ENCODE results near the gene UBE2R2. TPM values are rescaled to one million over a fixed set of nuclear protein-coding genes. Genes with fewer than 3 reads are reported as not detected.
"Not testable (repeated sequence)": the region's sequence is repeated elsewhere in the genome, so short reads cannot be mapped to it uniquely, and the experiment has no call there.

UBE2R2 gene
- total RNA-seq, 2 donors from 2014 or later = 66.4 to 74.4 TPM

DNA sequence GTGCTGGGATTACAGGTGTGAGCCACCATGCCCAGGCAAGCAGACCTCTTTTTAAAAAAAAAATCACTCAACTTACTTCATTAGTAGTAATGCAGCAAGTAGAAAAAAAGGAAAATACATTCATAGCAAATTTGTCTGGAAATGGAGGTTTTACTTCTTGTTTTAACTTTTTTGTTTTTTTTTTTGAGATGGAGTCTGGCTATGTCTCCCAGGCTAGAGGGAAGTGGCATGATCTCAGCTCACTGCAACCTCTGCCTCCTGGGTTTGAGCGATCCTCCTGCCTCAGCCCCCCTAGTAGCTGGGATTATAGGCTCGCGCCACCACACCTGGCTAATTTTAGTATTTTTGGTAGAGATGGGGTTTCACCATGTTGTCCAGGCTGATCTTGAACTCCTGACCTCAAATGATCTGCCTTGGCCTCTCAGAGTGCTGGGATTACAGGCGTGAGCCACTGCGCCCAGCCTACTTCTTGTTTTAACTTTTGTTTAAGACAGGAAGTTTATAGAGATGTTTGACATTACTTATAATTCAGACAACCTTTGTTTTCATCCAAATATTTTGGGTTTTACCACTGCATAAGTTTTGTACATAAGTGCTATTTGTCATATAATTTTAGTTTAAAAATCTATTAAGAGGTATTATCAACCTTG, 26.5 kb downstream of the UBE2R2 start:
- WGBS, 2 experiments (ENCODE audit: insufficient coverage in 1 of 2, insufficient read length in 1 of 2) = 69 to 95% methylated on average over 3 to 5 of the region's 5 CpGs
- TF ChIP-seq, protein P1, sequence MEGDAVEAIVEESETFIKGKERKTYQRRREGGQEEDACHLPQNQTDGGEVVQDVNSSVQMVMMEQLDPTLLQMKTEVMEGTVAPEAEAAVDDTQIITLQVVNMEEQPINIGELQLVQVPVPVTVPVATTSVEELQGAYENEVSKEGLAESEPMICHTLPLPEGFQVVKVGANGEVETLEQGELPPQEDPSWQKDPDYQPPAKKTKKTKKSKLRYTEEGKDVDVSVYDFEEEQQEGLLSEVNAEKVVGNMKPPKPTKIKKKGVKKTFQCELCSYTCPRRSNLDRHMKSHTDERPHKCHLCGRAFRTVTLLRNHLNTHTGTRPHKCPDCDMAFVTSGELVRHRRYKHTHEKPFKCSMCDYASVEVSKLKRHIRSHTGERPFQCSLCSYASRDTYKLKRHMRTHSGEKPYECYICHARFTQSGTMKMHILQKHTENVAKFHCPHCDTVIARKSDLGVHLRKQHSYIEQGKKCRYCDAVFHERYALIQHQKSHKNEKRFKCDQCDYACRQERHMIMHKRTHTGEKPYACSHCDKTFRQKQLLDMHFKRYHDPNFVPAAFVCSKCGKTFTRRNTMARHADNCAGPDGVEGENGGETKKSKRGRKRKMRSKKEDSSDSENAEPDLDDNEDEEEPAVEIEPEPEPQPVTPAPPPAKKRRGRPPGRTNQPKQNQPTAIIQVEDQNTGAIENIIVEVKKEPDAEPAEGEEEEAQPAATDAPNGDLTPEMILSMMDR (conservative IDR thresholded peaks at IDR 0.05) = no peak
- Histone ChIP-seq H3K9me3 (ENCODE audit: control insufficient read depth, low read length) (no peaks in the 10 kb centered on the region), H3K36me3 (ENCODE audit: control insufficient read depth, insufficient read depth, low read length) (peaks cover 23% of the 10 kb centered on the region), H3K27me3 (ENCODE audit: control insufficient read depth, insufficient read depth, low read length, poor library complexity, severe bottlenecking) (no peaks in the 10 kb centered on the region), H3K9ac (ENCODE audit: extremely low read depth, low read length, poor library complexity, severe bottlenecking) (no peak overlapping the region), H3K4me3 (ENCODE audit: low read length) (no peak overlapping the region), H3K4me1 (ENCODE audit: control insufficient read depth, insufficient read depth, low read length) (no peaks in the 10 kb centered on the region), H3K27ac (ENCODE audit: low read depth, low read length) (no peak overlapping the region)
- H3K4me1 Mint-ChIP-seq = no peaks in the 10 kb centered on the region
- H3K9me3 Mint-ChIP-seq = no peaks in the 10 kb centered on the region
- no peak overlapping the region for H3K27ac Mint-ChIP-seq
- DNase-seq = no peak
- H3K36me3 Mint-ChIP-seq (ENCODE audit: low read depth) = peaks cover 19% of the 10 kb centered on the region
- H3K27me3 Mint-ChIP-seq (ENCODE audit: insufficient read depth) = no peaks in the 10 kb centered on the region
- H3K4me3 Mint-ChIP-seq = no peak overlapping the region

DNA sequence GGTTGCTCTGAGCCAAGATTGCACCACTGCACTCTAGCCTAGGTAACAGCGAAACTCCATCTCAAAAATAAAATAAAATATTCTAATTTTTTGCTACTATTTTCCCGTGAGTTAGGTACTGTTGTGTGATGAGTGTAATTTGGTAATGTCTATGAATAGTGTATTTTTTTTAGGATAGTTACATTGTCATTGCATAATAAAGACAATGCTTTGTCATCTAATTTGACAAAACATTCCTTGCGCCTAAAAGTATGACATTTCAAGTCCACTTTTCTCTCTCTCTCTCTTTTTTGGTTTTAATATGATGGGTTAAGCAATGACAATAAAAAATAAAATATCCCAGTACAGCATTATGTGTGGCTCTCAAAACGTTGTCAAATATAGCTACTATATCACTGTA, 29.3 kb downstream of the UBE2R2 start:
- H3K4me1 ChIP-seq (ENCODE audit: control insufficient read depth, insufficient read depth, low read length) = peaks cover 3% of the 10 kb centered on the region
- WGBS, 2 experiments (ENCODE audit: insufficient coverage in 1 of 2, insufficient read length in 1 of 2) = 88% methylated on average over 3 of the region's 4 CpGs; no CpG with 5 or more reads in 1 of the 2 experiments
- peaks cover 19% of the 10 kb centered on the region for H3K36me3 ChIP-seq (ENCODE audit: control insufficient read depth, insufficient read depth, low read length)
- H3K9me3 ChIP-seq (ENCODE audit: control insufficient read depth, low read length) = no peaks in the 10 kb centered on the region
- no peak for DNase-seq
- Mint-ChIP-seq H3K27ac (no peak overlapping the region), H3K4me3 (no peak overlapping the region), H3K36me3 (ENCODE audit: low read depth) (peaks cover 16% of the 10 kb centered on the region), H3K9me3 (no peaks in the 10 kb centered on the region), H3K27me3 (ENCODE audit: insufficient read depth) (no peaks in the 10 kb centered on the region), H3K4me1 (peaks cover 8% of the 10 kb centered on the region)
- no peak overlapping the region for H3K4me3 ChIP-seq (ENCODE audit: low read length)
- H3K27ac ChIP-seq (ENCODE audit: low read depth, low read length) = no peak overlapping the region
- H3K9ac ChIP-seq (ENCODE audit: extremely low read depth, low read length, poor library complexity, severe bottlenecking) = no peak overlapping the region
- TF ChIP-seq, protein P1 (conservative IDR thresholded peaks at IDR 0.05) = no peak
- no peaks in the 10 kb centered on the region for H3K27me3 ChIP-seq (ENCODE audit: control insufficient read depth, insufficient read depth, low read length, poor library complexity, severe bottlenecking)

DNA sequence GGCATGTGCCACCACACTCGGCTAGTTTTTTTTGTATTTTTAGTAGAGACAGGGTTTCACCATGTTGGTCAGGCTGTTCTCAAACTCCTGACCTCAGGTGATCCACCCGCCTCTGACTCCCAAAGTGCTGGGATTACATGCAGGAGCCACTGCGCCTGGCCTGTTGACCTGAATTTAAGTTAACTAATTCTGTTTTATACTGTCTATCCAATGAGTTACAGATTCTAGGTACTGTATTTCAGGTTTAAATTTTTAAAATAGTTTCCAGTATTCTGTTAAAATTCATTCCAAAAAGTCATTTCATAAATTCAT, 30.9 kb downstream of the UBE2R2 start:
- not testable (repeated sequence) for H3K4me1 Mint-ChIP-seq

DNA sequence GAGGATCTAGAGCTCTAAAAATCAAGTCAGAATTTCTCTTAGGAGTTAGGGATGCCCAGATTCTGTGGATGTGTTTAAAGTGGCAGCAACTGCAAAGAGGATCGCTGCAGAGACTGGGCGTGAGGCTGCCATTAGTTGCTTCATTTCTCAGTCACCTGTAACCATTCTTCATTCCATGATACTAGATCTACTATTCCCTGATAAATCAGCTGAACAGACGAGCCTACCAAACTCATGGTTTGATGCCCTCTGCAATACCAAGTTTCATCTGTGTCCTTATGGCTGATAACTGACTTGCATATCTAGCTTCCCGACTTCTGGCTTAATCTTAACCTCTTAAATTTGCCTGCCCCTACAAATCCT, 33.3 kb downstream of the UBE2R2 start:
- Histone ChIP-seq H3K27ac (ENCODE audit: low read depth, low read length) (no peak overlapping the region), H3K9me3 (ENCODE audit: control insufficient read depth, low read length) (no peaks in the 10 kb centered on the region), H3K4me1 (ENCODE audit: control insufficient read depth, insufficient read depth, low read length) (peaks cover 3% of the 10 kb centered on the region), H3K9ac (ENCODE audit: extremely low read depth, low read length, poor library complexity, severe bottlenecking) (no peak overlapping the region), H3K27me3 (ENCODE audit: control insufficient read depth, insufficient read depth, low read length, poor library complexity, severe bottlenecking) (no peaks in the 10 kb centered on the region), H3K36me3 (ENCODE audit: control insufficient read depth, insufficient read depth, low read length) (peaks cover 15% of the 10 kb centered on the region), H3K4me3 (ENCODE audit: low read length) (no peak overlapping the region)
- TF ChIP-seq, protein P1 (conservative IDR thresholded peaks at IDR 0.05) = no peak
- Mint-ChIP-seq H3K27me3 (ENCODE audit: insufficient read depth) (no peaks in the 10 kb centered on the region), H3K27ac (peak overlapping the region; percentile 53), H3K9me3 (no peaks in the 10 kb centered on the region), H3K36me3 (ENCODE audit: low read depth) (peaks cover 14% of the 10 kb centered on the region), H3K4me1 (peaks cover 8% of the 10 kb centered on the region), H3K4me3 (no peak overlapping the region)
- 88 to 93% methylated on average over 4 of the region's 4 CpGs for WGBS, 2 experiments (ENCODE audit: insufficient coverage in 1 of 2, insufficient read length in 1 of 2)
- no peak for DNase-seq

More for the DNA sequence above, 30.9 kb downstream of the UBE2R2 start:
- not testable (repeated sequence) for H3K27me3 ChIP-seq (ENCODE audit: control insufficient read depth, insufficient read depth, low read length, poor library complexity, severe bottlenecking); H3K27ac ChIP-seq (ENCODE audit: low read depth, low read length); H3K4me1 ChIP-seq (ENCODE audit: control insufficient read depth, insufficient read depth, low read length); H3K4me3 ChIP-seq (ENCODE audit: low read length); DNase-seq; H3K9me3 ChIP-seq (ENCODE audit: control insufficient read depth, low read length); H3K4me3 Mint-ChIP-seq; H3K27me3 Mint-ChIP-seq (ENCODE audit: insufficient read depth); H3K27ac Mint-ChIP-seq; H3K9me3 Mint-ChIP-seq; H3K9ac ChIP-seq (ENCODE audit: extremely low read depth, low read length, poor library complexity, severe bottlenecking)
- WGBS, 2 experiments (ENCODE audit: insufficient coverage in 1 of 2, insufficient read length in 1 of 2) = 69 to 99% methylated on average over 2 to 3 of the region's 3 CpGs
- H3K36me3 ChIP-seq (ENCODE audit: control insufficient read depth, insufficient read depth, low read length) = peaks cover 13% of the 10 kb centered on the region
- H3K36me3 Mint-ChIP-seq (ENCODE audit: low read depth) = peaks cover 16% of the 10 kb centered on the region
